Measurements from ENCODE around the gene P3H1.
"Not testable (repeated sequence)": the region's sequence is repeated elsewhere in the genome, so short reads cannot be mapped to it uniquely, and the experiment has no call there.

The P3H1 gene

GRCh38 chr1:42768172-42768571 lies 1.3 kb upstream of the P3H1 start:
- DNase-seq = no peak

GRCh38 chr1:42767510-42768000 lies 727 bp upstream of the P3H1 start:
- DNase-seq = no peak

GRCh38 chr1:42765832-42766740 lies 742 bp downstream of the P3H1 start:
- DNase-seq = peak; percentile 40

GRCh38 chr1:42765269-42765668 lies 1.6 kb downstream of the P3H1 start:
- DNase-seq = no peak

- DNase-seq = no peak
These were observed 4.6 kb downstream of the P3H1 start for GRCh38 chr1:42762269-42762668.

- no peak for DNase-seq
These were observed 5.3 kb downstream of the P3H1 start for GRCh38 chr1:42761567-42761966.

GRCh38 chr1:42759114-42759513 lies 7.7 kb downstream of the P3H1 start:
- DNase-seq = no peak

- DNase-seq = no peak
These were observed 8.2 kb downstream of the P3H1 start for GRCh38 chr1:42758641-42759040.

- DNase-seq = no peak
These were observed 8.9 kb downstream of the P3H1 start for GRCh38 chr1:42757892-42758275.

GRCh38 chr1:42756956-42757891 lies 9.6 kb downstream of the P3H1 start:
- DNase-seq = peak; percentile 45

- no peak for DNase-seq
These were observed 13.8 kb downstream of the P3H1 start for GRCh38 chr1:42753070-42753469.

- DNase-seq = no peak
These were observed 14.5 kb downstream of the P3H1 start for GRCh38 chr1:42752284-42752683.

GRCh38 chr1:42751511-42752070 lies 15.2 kb downstream of the P3H1 start:
- not testable (repeated sequence) for DNase-seq

GRCh38 chr1:42750041-42750440 lies 16.8 kb downstream of the P3H1 start:
- DNase-seq = no peak

- DNase-seq = no peak
These were observed 18.1 kb downstream of the P3H1 start for GRCh38 chr1:42748461-42749410.

- no peak for DNase-seq
These were observed 18.8 kb downstream of the P3H1 start for GRCh38 chr1:42748021-42748420.

GRCh38 chr1:42747125-42747524 lies 19.7 kb downstream of the P3H1 start:
- peak; percentile 44 for DNase-seq

- DNase-seq = no peak
These were observed 20.3 kb downstream of the P3H1 start for GRCh38 chr1:42746436-42747105.

GRCh38 chr1:42745851-42746250 lies 21.0 kb downstream of the P3H1 start:
- DNase-seq = no peak

GRCh38 chr1:42744148-42744413 lies 22.7 kb downstream of the P3H1 start:
- DNase-seq = no peak

- DNase-seq = no peak
These were observed 23.3 kb downstream of the P3H1 start for GRCh38 chr1:42743317-42744147.

All from CD4-positive, alpha-beta T cell treated with Interleukin-10 for 1 hour (primary cell).